Stimulated activated CD8-positive, alpha-beta memory T cell treated with anti-CD3 and anti-CD28 coated beads, Interleukin-4, amount 100 ng/mL, for 1 hour (primary cell): Measurements from ENCODE around the gene PLEKHH1.
"Not testable (repeated sequence)": the region's sequence is repeated elsewhere in the genome, so short reads cannot be mapped to it uniquely, and the experiment has no call there.

Experiments used
- DNase-seq, 2 donors: peaks; one replicate each; pipeline ENCODE4 v3.0.0-alpha.2; 2020; ENCODE audit warnings: low read depth in 2 of 2, low spot score in 1 of 2

Gene PLEKHH1

DNA sequence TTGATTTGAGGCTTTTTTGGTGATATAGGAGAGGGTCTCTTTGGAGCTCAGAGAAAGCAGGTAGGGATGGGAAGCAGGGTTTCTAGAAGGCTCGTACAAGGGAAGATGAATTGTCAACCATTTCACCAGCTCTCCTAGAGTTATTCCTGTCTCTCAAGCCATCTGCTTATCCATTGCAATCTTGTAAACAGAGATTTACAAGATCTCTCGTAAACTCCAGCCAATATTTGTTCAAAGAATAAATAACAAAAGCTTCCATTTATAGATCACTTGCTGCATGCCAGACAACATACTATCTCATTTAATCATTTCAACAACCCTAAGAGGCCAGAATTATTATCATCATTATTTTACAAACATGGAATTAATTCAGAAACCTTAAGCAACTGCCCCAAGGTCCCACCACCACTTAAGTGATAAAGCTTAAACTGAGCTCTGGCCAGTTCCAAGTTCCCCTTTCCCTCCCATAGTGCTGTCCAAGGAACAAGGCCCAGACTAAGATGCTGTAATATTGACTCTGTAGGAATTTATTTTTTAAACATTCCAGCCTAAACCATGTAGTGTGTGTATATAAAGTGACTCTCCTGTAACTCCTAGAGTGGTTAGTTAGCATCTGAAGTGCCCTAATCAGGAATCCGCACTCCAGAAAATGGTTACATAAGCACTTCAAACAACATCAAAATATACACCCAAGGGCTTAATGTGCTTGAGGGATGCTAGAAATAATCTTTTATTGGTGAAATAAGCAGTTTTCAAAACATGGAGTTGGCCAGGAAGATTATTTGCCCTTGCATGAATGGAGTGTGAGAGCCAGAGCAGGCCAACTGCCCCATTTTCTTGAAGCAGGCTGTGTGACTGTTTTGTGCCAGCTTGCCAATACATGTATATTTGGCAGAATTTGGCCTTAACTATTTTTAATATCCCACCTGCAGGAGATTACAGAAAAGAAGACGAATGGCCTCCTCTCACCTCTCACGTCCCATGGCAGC, 2.8 kb upstream of the PLEKHH1 start:
- DNase-seq: no peak

DNA sequence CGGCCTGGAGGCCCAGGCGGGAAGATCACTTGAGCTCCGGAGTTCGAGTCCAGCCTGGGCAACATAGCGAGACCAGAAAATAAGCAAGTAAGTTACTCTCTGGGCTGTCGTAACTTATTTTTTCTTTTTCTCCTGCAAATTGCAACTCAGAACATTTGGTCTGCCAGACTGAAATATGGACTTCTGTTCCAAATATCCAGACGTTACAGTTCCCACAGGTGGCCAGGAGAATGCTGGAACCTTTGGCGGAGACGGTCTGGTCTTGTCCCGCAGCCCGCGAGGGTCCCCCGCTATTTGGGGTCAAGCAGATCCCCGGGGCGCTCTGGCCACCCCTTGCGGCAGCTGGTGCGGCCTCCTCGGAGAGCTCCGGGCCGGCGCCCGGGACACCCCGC, 488 bp upstream of the PLEKHH1 start:
- no peak for DNase-seq

DNA sequence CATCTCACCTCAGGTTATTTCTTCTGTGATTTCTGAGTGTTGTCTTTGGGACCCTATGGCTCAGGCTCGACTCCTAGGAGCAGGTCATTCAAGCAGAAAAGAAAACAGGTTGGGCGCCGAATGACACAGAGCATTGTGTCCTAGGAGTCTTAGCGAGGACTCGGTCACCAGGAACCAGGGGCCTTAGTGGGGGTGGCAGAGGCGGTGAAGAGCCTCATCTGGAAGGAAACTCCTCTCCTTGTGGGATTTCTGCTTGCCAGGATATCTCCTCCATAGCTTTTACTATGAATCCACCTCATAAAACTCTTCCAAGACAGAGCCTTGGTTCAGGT, 630 bp downstream of the PLEKHH1 start:
- DNase-seq: no peak

DNA sequence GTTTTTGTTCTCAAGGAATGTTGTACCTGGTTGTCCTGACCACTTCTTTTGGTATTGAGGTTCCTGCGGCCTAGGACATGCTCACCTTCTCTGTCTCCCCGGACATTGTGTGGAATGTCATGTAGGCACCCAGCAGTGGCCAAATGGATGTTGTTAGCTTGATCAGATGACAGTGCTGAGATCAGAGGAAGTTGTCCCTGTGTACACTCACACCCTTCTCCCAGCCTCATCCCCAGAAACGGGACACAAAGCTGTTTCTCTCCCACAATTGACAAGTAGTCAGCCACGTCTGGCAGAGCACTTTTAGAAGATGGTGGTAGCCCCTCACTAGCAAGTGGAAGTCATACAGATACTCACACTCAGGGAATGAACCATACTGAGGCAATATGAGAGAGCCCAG, 3.0 kb downstream of the PLEKHH1 start:
- DNase-seq: no peak

DNA sequence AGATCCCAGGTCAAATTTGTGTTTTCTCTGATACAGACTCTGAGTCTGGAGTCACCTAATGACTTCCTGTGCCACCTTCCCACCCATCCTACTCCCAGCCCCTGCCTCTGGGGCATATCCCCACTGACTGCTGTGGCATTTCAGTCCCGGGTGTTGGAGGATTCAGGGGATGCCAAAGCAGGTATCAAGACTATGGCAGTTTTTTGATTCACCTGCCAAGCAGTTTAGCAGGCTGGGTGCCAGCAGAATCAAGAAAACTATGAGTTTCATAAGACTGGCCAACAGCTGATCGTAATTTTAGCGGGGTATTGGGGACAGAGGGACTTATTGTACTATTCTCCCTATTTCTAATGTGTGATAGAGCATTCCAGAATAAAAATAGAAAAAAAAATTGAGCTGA, 4.6 kb downstream of the PLEKHH1 start:
- no peak for DNase-seq

DNA sequence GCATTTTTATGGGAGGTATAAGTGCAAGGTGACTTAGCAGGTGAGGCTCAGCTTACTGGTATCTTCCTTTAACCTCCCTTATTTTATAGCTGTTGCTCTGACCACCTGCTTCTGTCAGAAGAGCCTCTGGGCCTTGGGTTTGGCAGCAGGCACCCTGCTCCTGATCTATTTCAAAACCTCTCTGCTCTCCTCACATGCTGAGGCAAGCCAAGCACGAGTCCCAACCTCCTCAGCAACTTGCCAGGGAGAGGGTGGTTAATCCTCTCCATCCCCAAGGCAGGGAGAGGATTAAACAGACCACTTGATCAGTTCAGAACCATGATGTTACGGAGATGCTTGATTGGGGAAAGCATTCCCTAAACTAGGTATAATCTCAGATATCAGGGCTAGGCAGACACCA, 5.4 kb downstream of the PLEKHH1 start:
- no peak for DNase-seq

DNA sequence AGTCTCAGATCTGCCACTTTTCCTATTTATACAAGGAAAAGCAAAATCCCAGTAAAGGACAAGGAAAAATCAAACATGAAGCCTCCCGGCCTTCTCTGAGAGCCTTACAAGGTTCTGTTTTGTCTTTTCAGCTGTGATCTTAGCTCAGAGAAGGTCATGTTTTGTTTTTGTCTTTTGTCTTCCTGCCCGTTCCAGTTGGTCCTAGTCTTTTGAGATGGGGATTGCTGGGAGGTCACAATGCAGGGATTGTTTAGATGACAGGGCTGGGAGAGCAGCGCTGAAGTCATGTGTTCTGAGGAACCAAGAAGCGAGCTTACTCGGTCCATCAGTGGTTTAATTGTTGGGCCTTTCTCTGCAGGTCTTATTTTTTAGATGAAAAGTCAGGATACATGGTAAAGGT, 6.0 kb downstream of the PLEKHH1 start:
- DNase-seq: no peak

DNA sequence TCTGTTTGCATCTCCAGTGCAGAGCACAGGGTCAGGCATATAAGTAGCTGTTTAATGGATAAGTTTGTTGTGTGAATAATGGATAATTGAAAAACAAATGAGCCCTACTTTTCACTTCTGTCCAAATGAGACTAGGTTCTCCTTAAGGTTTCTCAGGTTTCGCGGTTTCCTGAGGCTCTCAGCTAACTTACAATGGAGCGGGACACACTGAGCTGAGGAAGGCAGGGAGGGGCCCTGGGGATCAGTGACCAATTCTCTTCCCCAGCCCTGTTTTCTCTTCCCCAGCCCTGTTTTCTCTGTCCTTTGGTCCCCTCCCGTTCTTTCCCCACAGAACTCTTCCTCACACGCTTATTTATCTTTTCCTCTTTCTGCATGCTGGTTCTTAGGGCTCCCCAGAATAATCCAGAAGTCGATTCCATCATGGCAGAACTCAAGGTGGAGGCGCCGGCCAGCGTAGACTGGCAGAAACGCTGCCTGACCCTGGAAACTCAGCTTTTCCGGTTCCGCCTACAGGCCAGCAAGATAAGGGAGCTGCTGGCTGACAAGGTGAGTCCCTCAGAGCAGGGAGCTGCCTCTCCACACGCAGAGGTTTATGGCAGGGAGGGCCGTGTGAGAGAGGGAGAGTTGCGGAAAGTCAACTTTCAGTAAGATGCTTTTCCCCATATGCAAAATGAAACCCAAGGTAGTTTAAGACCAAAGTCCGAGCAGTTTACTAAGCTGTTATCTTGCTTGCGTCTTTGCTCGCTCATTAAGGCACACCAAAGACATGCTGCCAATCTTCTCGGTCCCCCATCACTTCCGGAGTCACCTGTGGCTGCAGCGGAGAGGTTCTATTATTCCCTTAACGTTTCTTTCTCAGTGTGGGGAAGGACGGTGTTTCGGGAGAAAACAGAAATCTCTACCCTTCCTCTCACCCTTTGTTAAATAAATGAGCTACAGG, 8.6 kb downstream of the PLEKHH1 start:
- DNase-seq: no peak

GRCh38 chr14:67542620-67543019, 9.5 kb downstream of the PLEKHH1 start:
- DNase-seq: not testable (repeated sequence)

- no peak for DNase-seq
These were observed 11.5 kb downstream of the PLEKHH1 start for GRCh38 chr14:67544590-67544989.

DNA sequence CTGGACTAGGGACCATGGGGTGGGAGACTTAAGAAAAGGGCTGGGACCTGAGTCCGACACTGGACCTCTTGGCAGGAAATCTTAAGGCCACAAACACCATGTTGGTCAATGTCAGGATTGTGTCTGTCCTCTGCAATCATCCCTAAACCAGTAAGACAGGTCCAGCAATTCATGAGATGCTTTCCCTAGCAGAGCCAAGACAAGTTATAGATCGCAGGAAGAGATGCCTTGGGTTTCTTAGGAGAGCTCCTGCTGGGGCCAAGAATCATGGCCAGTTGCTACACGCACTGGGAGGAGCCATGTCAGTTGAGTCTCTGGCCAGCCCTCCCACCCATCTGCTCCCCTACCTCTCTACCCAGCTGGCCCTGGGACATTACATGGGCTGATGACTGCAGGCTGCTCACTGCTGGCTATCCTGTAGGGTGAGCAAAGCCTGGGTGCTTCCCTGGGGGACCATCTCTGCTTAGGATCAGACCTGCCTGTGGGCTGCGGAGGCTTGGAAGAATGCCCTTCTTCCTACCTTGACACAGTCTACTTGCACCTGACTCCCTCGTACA, 14.2 kb downstream of the PLEKHH1 start:
- no peak for DNase-seq

DNA sequence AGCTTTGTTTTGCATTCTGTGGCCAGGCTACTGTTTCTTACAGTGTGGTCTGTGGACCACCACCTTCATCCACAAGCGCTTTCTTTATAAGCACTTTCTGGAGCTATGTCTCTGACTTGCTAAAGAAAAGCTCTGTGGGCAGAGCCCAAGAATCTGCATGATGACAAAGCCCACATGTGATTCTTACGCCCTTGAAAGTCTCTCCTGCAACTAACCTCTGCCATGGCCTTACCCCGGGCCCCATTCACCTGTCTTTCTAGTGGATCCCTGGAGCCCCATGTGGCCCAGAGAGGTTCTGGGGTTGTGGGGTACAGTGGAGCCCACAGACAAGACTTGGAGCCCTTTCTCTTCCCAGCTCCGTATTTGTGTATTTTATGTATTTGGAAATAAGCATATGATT, 16.6 kb downstream of the PLEKHH1 start:
- no peak for DNase-seq

DNA sequence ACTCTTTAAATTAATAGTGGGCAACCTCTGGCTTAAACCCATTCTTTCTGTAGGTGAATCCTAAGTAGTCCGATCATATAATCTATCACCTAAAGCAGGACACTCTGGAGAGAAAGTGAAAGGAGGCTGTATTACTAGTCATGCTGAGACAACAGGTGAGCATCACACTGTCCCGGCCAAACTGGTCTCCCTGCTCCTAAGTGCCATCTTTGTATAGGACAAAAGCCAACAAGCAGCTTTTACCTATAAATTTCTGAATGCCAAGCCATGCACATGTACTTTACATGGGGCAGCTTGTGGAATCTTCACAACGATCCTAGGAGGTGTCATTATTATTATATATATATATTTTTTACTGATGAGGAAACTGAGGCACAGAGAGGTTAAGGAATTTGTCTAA, 18.0 kb downstream of the PLEKHH1 start:
- no peak for DNase-seq

- DNase-seq: no peak
These were observed 18.9 kb downstream of the PLEKHH1 start for GRCh38 chr14:67551940-67552339.

DNA sequence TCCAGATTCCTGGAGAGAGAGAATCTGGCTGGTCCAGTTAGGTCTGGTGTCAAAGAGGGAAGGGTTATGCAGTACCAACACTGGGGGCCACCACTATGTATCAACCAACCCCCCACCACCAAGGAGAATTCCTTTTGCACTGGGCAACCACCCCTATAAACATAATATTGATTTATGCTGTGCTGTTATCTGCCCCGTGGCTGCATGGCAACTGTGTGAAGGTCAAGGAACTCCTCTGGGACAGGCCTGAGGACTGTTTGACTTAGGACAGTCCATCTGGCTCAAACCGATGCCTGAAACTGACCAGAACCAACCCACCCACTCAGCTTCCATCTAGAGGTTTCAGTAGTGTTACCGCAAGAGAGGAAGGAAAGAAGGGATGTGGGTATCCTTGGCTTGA, 20.5 kb downstream of the PLEKHH1 start:
- DNase-seq: no peak

GRCh38 chr14:67554341-67554740, 21.3 kb downstream of the PLEKHH1 start:
- no peak for DNase-seq

GRCh38 chr14:67555518-67556090, 22.5 kb downstream of the PLEKHH1 start:
- no peak for DNase-seq

- no peak for DNase-seq
These were observed 23.6 kb downstream of the PLEKHH1 start for GRCh38 chr14:67556671-67557070.

DNA sequence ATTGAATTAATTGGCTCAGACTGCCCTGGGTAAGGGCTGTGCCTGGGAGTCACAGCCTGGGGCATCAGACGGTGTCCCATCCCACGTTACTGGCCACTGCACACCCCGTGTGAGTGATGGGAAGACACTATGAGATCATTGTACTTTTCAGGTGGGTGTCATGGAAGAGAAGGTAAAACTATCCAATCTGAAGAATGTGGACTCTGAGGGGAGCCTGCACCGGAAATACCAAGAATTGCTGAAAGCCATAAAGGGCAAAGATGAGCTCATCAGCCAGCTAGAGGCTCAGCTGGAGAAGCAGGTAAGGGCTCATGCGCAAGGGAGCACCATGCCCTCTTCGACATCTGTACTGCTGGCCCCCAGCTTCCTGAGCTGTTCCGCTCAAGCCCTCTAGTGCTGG, 24.0 kb downstream of the PLEKHH1 start:
- DNase-seq: no peak

DNA sequence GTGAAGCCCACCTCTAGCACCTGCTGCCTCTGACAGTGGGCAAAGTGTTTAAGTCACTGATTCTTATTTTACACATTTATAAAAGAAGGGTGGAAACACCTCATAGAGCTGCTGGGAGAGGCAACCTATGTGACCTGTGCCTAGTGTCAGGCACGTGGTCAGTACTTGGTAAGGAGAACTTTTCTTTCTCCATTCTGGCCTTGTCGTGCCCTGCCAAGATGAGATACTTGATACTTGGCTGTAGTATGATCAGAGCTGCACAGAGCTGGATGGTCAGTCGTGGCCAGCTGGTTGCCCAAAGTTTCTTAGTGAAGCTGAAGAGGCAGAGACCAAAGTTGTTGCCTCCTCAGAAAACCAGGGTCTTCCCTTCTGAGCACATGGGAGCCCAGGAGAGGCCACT, 24.6 kb downstream of the PLEKHH1 start:
- no peak for DNase-seq

- DNase-seq: no peak
These were observed 26.5 kb downstream of the PLEKHH1 start for GRCh38 chr14:67559639-67560038.
